HG02798 (cell line): ENCODE data around the gene TAS1R3.
"Not testable (repeated sequence)": the region's sequence is repeated elsewhere in the genome, so short reads cannot be mapped to it uniquely, and the experiment has no call there.

Experiments
- ATAC-seq: cut with Tn5 transposase; IDR thresholded peaks from one replicate; pipeline ENCODE4 v1.9.1; 2021; ENCODE audit warnings: mild to moderate bottlenecking; ENCODE audit not compliant: unreplicated experiment, poor library complexity

The TAS1R3 gene

GRCh38 chr1:1307923-1308755, 22.9 kb upstream of the TAS1R3 start, which contains the start of the genes ACAP3 and PUSL1:
TSS of gene ACAP3 (minus strand) at chr1:1307930. CDS start at chr1:1307815, 115 bp downstream.
TSS of gene PUSL1 (plus strand) at chr1:1308597. CDS start at chr1:1308644, 47 bp downstream.
- peak; percentile 72 for ATAC-seq

GRCh38 chr1:1308756-1309250, 22.3 kb upstream of the TAS1R3 start:
- no peak for ATAC-seq

GRCh38 chr1:1309251-1310108, 21.6 kb upstream of the TAS1R3 start:
- ATAC-seq, result no peak

- ATAC-seq, result no peak
Observed at GRCh38 chr1:1310109-1310385, 21.0 kb upstream of the TAS1R3 start.

GRCh38 chr1:1310476-1311053, 20.5 kb upstream of the TAS1R3 start:
- ATAC-seq, result no peak

- ATAC-seq, result no peak
Observed at GRCh38 chr1:1311107-1312104, 19.7 kb upstream of the TAS1R3 start.

GRCh38 chr1:1312450-1313314, 18.4 kb upstream of the TAS1R3 start:
- ATAC-seq, result no peak

GRCh38 chr1:1313500-1314236, 17.4 kb upstream of the TAS1R3 start:
- ATAC-seq, result no peak

- no peak for ATAC-seq
Observed at GRCh38 chr1:1314237-1314586, 16.9 kb upstream of the TAS1R3 start.

GRCh38 chr1:1314678-1315335, 16.3 kb upstream of the TAS1R3 start:
- no peak for ATAC-seq

- no peak for ATAC-seq
Observed at GRCh38 chr1:1315435-1315954, 15.6 kb upstream of the TAS1R3 start.

- not testable (repeated sequence) for ATAC-seq
Observed at GRCh38 chr1:1316199-1316598, 14.9 kb upstream of the TAS1R3 start.

GRCh38 chr1:1317420-1317819, 13.7 kb upstream of the TAS1R3 start:
- no peak for ATAC-seq

GRCh38 chr1:1318131-1318652, 12.9 kb upstream of the TAS1R3 start:
- ATAC-seq, result no peak

GRCh38 chr1:1318777-1319645, 12.1 kb upstream of the TAS1R3 start:
- no peak for ATAC-seq

GRCh38 chr1:1319646-1319941, 11.5 kb upstream of the TAS1R3 start:
- no peak for ATAC-seq
